UCSD-AML1 (cell line): ENCODE data around the gene SEZ6.

ENCODE experiments used
- DNase-seq: peaks from one replicate; lab custom pipeline; 2025; ENCODE audit not compliant: unreplicated experiment; lab: John Stamatoyannopoulos, UW

The SEZ6 gene

DNA sequence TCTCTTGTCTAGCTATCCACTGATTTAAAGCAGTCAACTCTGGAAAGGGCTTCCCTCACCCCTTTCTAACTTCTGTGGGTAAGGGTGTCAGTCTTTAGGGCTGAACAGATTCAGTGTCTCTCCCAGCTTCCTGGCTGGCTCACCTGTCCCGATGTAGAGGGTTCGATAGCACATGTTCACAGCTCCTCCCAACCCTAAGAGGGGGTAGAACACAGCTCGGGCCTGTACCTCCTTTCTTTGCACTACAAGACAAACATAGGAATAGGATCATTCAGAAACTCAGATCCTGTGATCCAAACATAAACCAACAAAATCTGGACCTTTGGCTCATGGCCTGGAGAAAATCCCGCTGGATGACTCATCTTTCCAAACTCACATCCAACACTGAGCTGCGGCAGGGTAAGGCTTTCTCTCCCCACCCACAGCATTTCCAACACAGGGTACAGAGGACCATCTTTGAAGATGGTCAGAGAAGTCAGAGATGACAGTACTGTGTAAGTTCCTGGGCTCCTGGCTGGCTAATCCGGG, 97.1 kb downstream of the SEZ6 start:
- no peak for DNase-seq

GRCh38 chr17:28907709-28908475, 97.9 kb downstream of the SEZ6 start:
- no peak for DNase-seq

- DNase-seq, result no peak
These were observed 99.0 kb downstream of the SEZ6 start for GRCh38 chr17:28906706-28907438.

DNA sequence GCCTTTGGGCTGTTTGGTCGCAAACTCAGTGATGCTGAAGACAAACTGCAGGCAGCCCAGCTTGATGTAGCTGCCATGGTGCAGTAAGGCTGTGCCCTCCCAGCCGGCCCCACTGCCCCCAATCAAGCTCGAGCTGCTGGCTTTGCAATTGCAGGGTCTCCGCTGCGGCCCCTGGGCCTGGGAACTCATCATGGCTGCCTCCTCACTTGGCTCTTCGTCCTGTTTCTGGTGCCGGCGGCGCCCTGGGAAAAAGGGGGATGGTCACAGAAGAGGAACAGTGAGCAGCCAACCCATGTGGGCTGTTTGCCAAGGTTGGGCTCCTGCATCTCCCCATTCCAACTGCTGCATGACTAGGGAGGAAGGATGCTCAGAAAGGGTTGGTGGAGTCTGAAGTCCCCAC, 99.6 kb downstream of the SEZ6 start:
- no peak for DNase-seq
